Glutamatergic neuron (in vitro differentiated cells): Measurements from ENCODE around the gene NF1. TPM values are rescaled to one million over a fixed set of nuclear protein-coding genes. Genes with fewer than 3 reads are reported as not detected.
"Not testable (repeated sequence)": the region's sequence is repeated elsewhere in the genome, so short reads cannot be mapped to it uniquely, and the experiment has no call there.

Source experiments
- DNase-seq: peaks from one replicate; pipeline ENCODE4 v3.0.0; 2022
- H3K27ac Mint-ChIP-seq: one replicate; pipeline ENCODE4 v1.8.0; 2020; ENCODE audit warnings: mild to moderate bottlenecking, mixed read lengths, inconsistent platforms; ENCODE audit not compliant: unreplicated experiment
- H3K27me3 Mint-ChIP-seq: one replicate; pipeline ENCODE4 v1.8.0; 2020; ENCODE audit warnings: mild to moderate bottlenecking, moderate library complexity, mixed read lengths, inconsistent platforms; ENCODE audit not compliant: unreplicated experiment
- H3K36me3 Mint-ChIP-seq: one replicate; pipeline ENCODE4 v1.8.0; 2020; ENCODE audit warnings: mild to moderate bottlenecking, mixed read lengths, inconsistent platforms; ENCODE audit not compliant: unreplicated experiment
- H3K4me1 Mint-ChIP-seq: one replicate; pipeline ENCODE4 v1.8.0; 2020; ENCODE audit warnings: mild to moderate bottlenecking, low read depth, mixed read lengths, inconsistent platforms; ENCODE audit not compliant: unreplicated experiment
- H3K4me3 Mint-ChIP-seq: one replicate; pipeline ENCODE4 v1.8.0; 2020; ENCODE audit warnings: mild to moderate bottlenecking, mixed read lengths, inconsistent platforms; ENCODE audit not compliant: unreplicated experiment
- H3K9me3 Mint-ChIP-seq: one replicate; pipeline ENCODE4 v1.8.0; 2020; ENCODE audit warnings: mild to moderate bottlenecking, moderate library complexity, mixed read lengths, inconsistent platforms; ENCODE audit not compliant: unreplicated experiment
- total RNA-seq: library from RNA; stranded (reverse); fragmentation: NEBNext Ultra II Directional; extraction: Animal tissue kit (Norgen Biotek cat#: 25700); gene quantifications from one replicate; pipeline ENCODE4 v1.2.1, GENCODE V29; 2021; ENCODE audit not compliant: unreplicated experiment
- TF ChIP-seq, protein P1 (sequence below): fragments of 200-600 bp; sonication (generic); IDR thresholded peaks from one replicate; pipeline ENCODE4 v1.5.0; 2021; ENCODE audit not compliant: partially characterized antibody, unreplicated experiment

NF1 gene
- total RNA-seq, 1 donor from 2014 or later = 87.6 TPM

DNA sequence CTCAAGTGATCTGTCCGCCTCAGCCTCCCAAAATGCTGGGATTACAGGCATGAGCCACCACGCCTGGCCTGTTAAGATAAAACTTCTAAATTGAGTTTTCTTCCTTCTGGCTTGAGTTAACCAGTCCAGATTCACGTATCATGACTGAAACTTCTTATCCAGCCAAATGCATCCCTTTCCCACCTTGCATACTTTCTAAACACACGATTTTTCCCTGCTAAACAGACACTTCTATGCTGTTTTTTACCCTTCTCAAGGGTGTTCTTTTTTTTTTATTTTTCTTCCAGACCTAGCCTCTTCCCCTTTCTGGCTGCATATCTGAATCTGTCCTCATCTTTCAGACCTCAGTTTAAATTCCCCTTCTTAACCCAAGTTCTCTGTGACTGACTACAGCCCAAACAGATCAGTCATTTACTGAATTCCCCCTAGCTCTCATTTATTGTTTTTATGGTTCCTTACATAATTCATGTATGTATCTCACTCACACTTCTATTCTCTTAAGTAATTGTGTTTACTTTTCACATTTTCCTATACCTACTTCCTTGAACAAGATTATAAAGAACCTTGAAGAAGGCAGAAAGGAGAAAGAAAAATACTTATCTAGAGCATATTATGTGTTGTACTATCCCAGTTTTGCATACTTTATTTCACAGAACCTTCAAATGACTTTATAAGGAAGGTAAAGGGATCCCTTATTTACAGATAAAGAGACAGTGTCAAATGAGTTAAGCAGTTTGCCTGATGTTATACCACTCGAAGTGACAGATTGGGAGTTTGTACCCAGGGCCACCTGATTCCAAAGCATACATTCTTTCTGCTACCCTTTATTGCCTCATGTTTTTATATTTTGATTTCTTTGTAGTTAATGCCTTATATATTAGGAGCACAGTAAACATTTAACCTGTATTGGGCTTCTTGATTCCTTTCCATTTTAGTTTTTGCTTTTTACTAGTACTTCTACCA, 213.9 kb downstream of the NF1 start:
- Mint-ChIP-seq H3K27me3 (no peaks in the 10 kb centered on the region), H3K36me3 (no peaks in the 10 kb centered on the region)

GRCh38 chr17:31309556-31309955, 214.8 kb downstream of the NF1 start:
- peaks cover 4% of the 10 kb centered on the region for H3K4me1 Mint-ChIP-seq
- no peak for DNase-seq
- no peak overlapping the region for H3K27ac Mint-ChIP-seq
- no peaks in the 10 kb centered on the region for H3K36me3 Mint-ChIP-seq
- no peaks in the 10 kb centered on the region for H3K9me3 Mint-ChIP-seq
- H3K27me3 Mint-ChIP-seq = no peaks in the 10 kb centered on the region
- TF ChIP-seq, protein P1, sequence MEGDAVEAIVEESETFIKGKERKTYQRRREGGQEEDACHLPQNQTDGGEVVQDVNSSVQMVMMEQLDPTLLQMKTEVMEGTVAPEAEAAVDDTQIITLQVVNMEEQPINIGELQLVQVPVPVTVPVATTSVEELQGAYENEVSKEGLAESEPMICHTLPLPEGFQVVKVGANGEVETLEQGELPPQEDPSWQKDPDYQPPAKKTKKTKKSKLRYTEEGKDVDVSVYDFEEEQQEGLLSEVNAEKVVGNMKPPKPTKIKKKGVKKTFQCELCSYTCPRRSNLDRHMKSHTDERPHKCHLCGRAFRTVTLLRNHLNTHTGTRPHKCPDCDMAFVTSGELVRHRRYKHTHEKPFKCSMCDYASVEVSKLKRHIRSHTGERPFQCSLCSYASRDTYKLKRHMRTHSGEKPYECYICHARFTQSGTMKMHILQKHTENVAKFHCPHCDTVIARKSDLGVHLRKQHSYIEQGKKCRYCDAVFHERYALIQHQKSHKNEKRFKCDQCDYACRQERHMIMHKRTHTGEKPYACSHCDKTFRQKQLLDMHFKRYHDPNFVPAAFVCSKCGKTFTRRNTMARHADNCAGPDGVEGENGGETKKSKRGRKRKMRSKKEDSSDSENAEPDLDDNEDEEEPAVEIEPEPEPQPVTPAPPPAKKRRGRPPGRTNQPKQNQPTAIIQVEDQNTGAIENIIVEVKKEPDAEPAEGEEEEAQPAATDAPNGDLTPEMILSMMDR = no peak
- H3K4me3 Mint-ChIP-seq = no peak overlapping the region

More for the DNA sequence above, 213.9 kb downstream of the NF1 start:
- H3K9me3 Mint-ChIP-seq = peaks cover 2% of the 10 kb centered on the region
- TF ChIP-seq, protein P1 = no peak
- peaks cover 4% of the 10 kb centered on the region for H3K4me1 Mint-ChIP-seq
- no peak for DNase-seq
- no peak overlapping the region for H3K27ac Mint-ChIP-seq
- H3K4me3 Mint-ChIP-seq = no peak overlapping the region

DNA sequence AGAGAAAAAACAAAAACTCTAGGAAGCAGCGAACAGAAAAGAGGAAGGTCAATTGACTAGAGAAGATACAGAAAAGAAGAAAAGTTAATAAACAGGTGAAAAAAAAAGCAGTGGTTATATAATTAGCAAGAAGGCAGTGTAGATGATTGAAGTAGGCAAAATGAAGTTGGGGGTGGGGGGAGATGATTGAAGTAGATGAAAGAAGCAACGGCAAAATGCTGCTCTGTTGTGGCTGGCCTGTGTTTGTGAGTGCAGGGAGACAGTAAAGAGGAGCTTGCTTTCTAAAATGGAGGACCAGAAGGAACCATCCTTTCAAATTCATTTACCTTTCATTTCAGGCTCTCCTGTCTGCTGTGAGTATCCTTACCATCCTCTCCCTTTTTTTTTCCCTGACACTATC, 215.5 kb downstream of the NF1 start:
- Mint-ChIP-seq H3K9me3 (no peaks in the 10 kb centered on the region), H3K36me3 (no peaks in the 10 kb centered on the region), H3K27ac (no peak overlapping the region), H3K4me1 (peaks cover 4% of the 10 kb centered on the region), H3K27me3 (no peaks in the 10 kb centered on the region), H3K4me3 (no peak overlapping the region)
- TF ChIP-seq, protein P1 = no peak
- DNase-seq = no peak

GRCh38 chr17:31310886-31311285, 216.1 kb downstream of the NF1 start:
- Mint-ChIP-seq H3K9me3 (no peaks in the 10 kb centered on the region), H3K4me1 (peaks cover 2% of the 10 kb centered on the region), H3K27me3 (no peaks in the 10 kb centered on the region), H3K4me3 (no peak overlapping the region), H3K36me3 (no peaks in the 10 kb centered on the region), H3K27ac (no peak overlapping the region)
- DNase-seq = no peak
- TF ChIP-seq, protein P1 = no peak

GRCh38 chr17:31311526-31311925, 216.7 kb downstream of the NF1 start:
- no peaks in the 10 kb centered on the region for H3K36me3 Mint-ChIP-seq
- no peaks in the 10 kb centered on the region for H3K27me3 Mint-ChIP-seq
- H3K4me1 Mint-ChIP-seq = no peaks in the 10 kb centered on the region
- H3K27ac Mint-ChIP-seq = no peak overlapping the region
- H3K9me3 Mint-ChIP-seq = no peaks in the 10 kb centered on the region
- TF ChIP-seq, protein P1 = no peak
- no peak for DNase-seq
- no peak overlapping the region for H3K4me3 Mint-ChIP-seq

DNA sequence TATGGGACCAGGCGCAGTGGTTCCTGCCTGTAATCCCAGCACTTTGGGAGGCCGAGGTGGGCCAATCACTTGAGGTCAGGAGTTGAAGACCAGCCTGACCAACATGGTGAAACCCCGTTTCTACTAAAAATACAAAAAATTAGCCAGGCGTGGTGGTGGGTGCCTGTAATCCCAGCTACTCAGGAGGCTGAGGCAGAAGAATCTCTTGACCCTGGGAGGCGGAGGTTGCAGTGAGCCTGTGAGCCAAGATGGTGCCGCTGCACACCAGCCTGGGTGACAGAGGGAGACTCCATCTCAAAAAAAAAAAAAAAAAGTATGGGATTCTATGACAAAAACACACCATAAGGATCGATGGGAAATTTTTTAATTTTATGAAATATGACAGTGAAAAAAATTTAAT, 217.4 kb downstream of the NF1 start:
- H3K36me3 Mint-ChIP-seq, H3K27me3 Mint-ChIP-seq, H3K4me3 Mint-ChIP-seq, H3K27ac Mint-ChIP-seq, H3K9me3 Mint-ChIP-seq, DNase-seq, H3K4me1 Mint-ChIP-seq: not testable (repeated sequence)
